ENCODE data around the gene RNF220.

GRCh38 chr1:44701141-44701573, 296.1 kb downstream of the RNF220 start:
- TF ChIP-seq CTCF (IDR thresholded peaks at IDR 0.05) (no peak), EP300 (IDR thresholded peaks at IDR 0.05) (no peak), POLR2A (IDR thresholded peaks at IDR 0.05) (no peak), POLR2AphosphoS5 (IDR thresholded peaks at IDR 0.05) (no peak)
